Measurements from ENCODE around the gene PRSS2.

Gene PRSS2

GRCh38 chr7:142790056-142790455 lies 19.3 kb downstream of the PRSS2 start:
- H3K27ac ChIP-seq (ENCODE audit: low read length): no peak overlapping the region
- no peak overlapping the region for H3K9ac ChIP-seq (ENCODE audit: low read length)

GRCh38 chr7:142790555-142790954 lies 19.8 kb downstream of the PRSS2 start:
- Histone ChIP-seq H4K20me1 (ENCODE audit: insufficient read depth, low read length) (no peaks in the 10 kb centered on the region), H2AFZ (ENCODE audit: low read depth, low read length) (no peak overlapping the region), H3K4me3 (ENCODE audit: low read length) (no peak overlapping the region), H3K9me3 (ENCODE audit: insufficient read depth, low read length) (no peaks in the 10 kb centered on the region), H3K4me1 (ENCODE audit: low read length) (peaks cover 4% of the 10 kb centered on the region), H3K9ac (ENCODE audit: low read length) (no peak overlapping the region), H3K36me3 (replicated peaks; ENCODE audit: low read depth, low read length) (no peaks in the 10 kb centered on the region), H3K4me2 (ENCODE audit: low read length) (no peak overlapping the region), H3K79me2 (ENCODE audit: low read length) (no peaks in the 10 kb centered on the region), H3K27ac (ENCODE audit: low read length) (no peak overlapping the region), H3K27me3 (ENCODE audit: low read depth, low read length) (no peaks in the 10 kb centered on the region)
- TF ChIP-seq, protein P1, sequence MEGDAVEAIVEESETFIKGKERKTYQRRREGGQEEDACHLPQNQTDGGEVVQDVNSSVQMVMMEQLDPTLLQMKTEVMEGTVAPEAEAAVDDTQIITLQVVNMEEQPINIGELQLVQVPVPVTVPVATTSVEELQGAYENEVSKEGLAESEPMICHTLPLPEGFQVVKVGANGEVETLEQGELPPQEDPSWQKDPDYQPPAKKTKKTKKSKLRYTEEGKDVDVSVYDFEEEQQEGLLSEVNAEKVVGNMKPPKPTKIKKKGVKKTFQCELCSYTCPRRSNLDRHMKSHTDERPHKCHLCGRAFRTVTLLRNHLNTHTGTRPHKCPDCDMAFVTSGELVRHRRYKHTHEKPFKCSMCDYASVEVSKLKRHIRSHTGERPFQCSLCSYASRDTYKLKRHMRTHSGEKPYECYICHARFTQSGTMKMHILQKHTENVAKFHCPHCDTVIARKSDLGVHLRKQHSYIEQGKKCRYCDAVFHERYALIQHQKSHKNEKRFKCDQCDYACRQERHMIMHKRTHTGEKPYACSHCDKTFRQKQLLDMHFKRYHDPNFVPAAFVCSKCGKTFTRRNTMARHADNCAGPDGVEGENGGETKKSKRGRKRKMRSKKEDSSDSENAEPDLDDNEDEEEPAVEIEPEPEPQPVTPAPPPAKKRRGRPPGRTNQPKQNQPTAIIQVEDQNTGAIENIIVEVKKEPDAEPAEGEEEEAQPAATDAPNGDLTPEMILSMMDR (IDR thresholded peaks at IDR 0.05; ENCODE audit: low read depth, low read length): no peak
- TF ChIP-seq EZH2phosphoT487 (IDR thresholded peaks at IDR 0.05; ENCODE audit: low read depth): no peak

More at GRCh38 chr7:142790056-142790455, 19.3 kb downstream of the PRSS2 start:
- H3K4me2 ChIP-seq (ENCODE audit: low read length): no peak overlapping the region
- H3K27me3 ChIP-seq (ENCODE audit: low read depth, low read length): no peaks in the 10 kb centered on the region
- no peak overlapping the region for H3K4me3 ChIP-seq (ENCODE audit: low read length)
- TF ChIP-seq, protein P1 (IDR thresholded peaks at IDR 0.05; ENCODE audit: low read depth, low read length): no peak
- no peak for TF ChIP-seq EZH2phosphoT487 (IDR thresholded peaks at IDR 0.05; ENCODE audit: low read depth)
- H3K36me3 ChIP-seq (replicated peaks; ENCODE audit: low read depth, low read length): no peaks in the 10 kb centered on the region
- H3K9me3 ChIP-seq (ENCODE audit: insufficient read depth, low read length): no peaks in the 10 kb centered on the region
- H3K79me2 ChIP-seq (ENCODE audit: low read length): no peaks in the 10 kb centered on the region
- H3K4me1 ChIP-seq (ENCODE audit: low read length): peaks cover 2% of the 10 kb centered on the region
- no peaks in the 10 kb centered on the region for H4K20me1 ChIP-seq (ENCODE audit: insufficient read depth, low read length)
- no peak overlapping the region for H2AFZ ChIP-seq (ENCODE audit: low read depth, low read length)

GRCh38 chr7:142791502-142791901 lies 20.7 kb downstream of the PRSS2 start:
- TF ChIP-seq, protein P1 (IDR thresholded peaks at IDR 0.05; ENCODE audit: low read depth, low read length): no peak
- TF ChIP-seq EZH2phosphoT487 (IDR thresholded peaks at IDR 0.05; ENCODE audit: low read depth): no peak
- Histone ChIP-seq H4K20me1 (ENCODE audit: insufficient read depth, low read length) (no peaks in the 10 kb centered on the region), H3K27me3 (ENCODE audit: low read depth, low read length) (no peaks in the 10 kb centered on the region), H3K36me3 (replicated peaks; ENCODE audit: low read depth, low read length) (no peaks in the 10 kb centered on the region), H3K9me3 (ENCODE audit: insufficient read depth, low read length) (no peaks in the 10 kb centered on the region), H3K4me2 (ENCODE audit: low read length) (no peak overlapping the region), H3K79me2 (ENCODE audit: low read length) (peaks cover 5% of the 10 kb centered on the region), H3K4me1 (ENCODE audit: low read length) (peaks cover 12% of the 10 kb centered on the region), H3K4me3 (ENCODE audit: low read length) (no peak overlapping the region), H3K27ac (ENCODE audit: low read length) (no peak overlapping the region), H3K9ac (ENCODE audit: low read length) (no peak overlapping the region), H2AFZ (ENCODE audit: low read depth, low read length) (no peak overlapping the region)

DNA sequence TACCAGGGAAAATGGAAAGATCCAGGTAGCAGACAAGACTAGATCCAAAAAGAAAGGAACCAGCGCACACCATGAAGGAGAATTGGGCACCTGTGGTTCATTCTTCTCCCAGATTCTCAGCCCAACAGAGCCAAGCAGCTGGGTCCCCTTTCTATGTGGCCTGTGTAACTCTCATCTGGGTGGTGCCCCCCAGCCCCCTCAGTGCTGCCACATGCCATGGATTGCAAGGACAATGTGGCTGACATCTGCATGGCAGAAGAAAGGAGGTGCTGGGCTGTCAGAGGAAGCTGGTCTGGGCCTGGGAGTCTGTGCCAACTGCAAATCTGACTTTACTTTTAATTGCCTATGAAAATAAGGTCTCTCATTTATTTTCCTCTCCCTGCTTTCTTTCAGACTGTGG lies 21.4 kb downstream of the PRSS2 start:
- Histone ChIP-seq H3K79me2 (ENCODE audit: low read length) (peaks cover 11% of the 10 kb centered on the region), H3K27ac (ENCODE audit: low read length) (no peak overlapping the region), H2AFZ (ENCODE audit: low read depth, low read length) (no peak overlapping the region), H3K9ac (ENCODE audit: low read length) (no peak overlapping the region), H3K36me3 (replicated peaks; ENCODE audit: low read depth, low read length) (no peaks in the 10 kb centered on the region), H3K4me3 (ENCODE audit: low read length) (no peak overlapping the region), H3K4me1 (ENCODE audit: low read length) (peaks cover 12% of the 10 kb centered on the region), H3K4me2 (ENCODE audit: low read length) (no peak overlapping the region), H3K9me3 (ENCODE audit: insufficient read depth, low read length) (no peaks in the 10 kb centered on the region), H4K20me1 (ENCODE audit: insufficient read depth, low read length) (no peaks in the 10 kb centered on the region), H3K27me3 (ENCODE audit: low read depth, low read length) (no peaks in the 10 kb centered on the region)
- no peak for TF ChIP-seq EZH2phosphoT487 (IDR thresholded peaks at IDR 0.05; ENCODE audit: low read depth)
- TF ChIP-seq, protein P1 (IDR thresholded peaks at IDR 0.05; ENCODE audit: low read depth, low read length): no peak

Data from OCI-LY3 (cell line).